ENCODE results near the gene MYO1G. TPM values are rescaled to one million over a fixed set of nuclear protein-coding genes. Genes with fewer than 3 reads are reported as not detected.

MYO1G gene
- total and polyA plus RNA-seq, 8 donors = 1.7 to 16.7 (median 3.3) TPM

DNA sequence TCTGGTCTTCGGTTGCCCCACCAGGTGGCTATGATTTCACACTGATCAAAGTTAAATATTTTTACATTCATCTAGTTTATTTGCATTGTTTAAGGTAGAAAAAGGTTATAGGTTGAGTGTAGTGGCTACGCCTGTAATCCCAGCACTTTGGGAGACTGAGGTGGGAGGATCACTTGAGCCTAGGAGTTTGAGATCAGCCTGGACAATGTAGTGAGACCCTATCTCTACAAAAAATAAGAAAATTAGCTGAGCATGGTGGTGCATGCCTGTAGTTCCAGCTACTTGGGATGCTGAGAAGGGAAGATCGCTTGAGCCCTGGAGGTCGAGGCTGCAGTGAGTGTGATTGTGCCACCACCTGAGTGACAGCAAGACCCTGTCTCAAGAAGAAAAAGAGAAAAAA, 25.0 kb upstream of the MYO1G start:
- H3K27ac ChIP-seq = no peak overlapping the region
- H3K4me1 ChIP-seq = peaks cover 7 to 32% (median 21%) of the 10 kb centered on the region in 4 donors
- no peak overlapping the region for H3K4me3 ChIP-seq
- no peaks in the 10 kb centered on the region for H3K36me3 ChIP-seq
- TF ChIP-seq, protein P1, sequence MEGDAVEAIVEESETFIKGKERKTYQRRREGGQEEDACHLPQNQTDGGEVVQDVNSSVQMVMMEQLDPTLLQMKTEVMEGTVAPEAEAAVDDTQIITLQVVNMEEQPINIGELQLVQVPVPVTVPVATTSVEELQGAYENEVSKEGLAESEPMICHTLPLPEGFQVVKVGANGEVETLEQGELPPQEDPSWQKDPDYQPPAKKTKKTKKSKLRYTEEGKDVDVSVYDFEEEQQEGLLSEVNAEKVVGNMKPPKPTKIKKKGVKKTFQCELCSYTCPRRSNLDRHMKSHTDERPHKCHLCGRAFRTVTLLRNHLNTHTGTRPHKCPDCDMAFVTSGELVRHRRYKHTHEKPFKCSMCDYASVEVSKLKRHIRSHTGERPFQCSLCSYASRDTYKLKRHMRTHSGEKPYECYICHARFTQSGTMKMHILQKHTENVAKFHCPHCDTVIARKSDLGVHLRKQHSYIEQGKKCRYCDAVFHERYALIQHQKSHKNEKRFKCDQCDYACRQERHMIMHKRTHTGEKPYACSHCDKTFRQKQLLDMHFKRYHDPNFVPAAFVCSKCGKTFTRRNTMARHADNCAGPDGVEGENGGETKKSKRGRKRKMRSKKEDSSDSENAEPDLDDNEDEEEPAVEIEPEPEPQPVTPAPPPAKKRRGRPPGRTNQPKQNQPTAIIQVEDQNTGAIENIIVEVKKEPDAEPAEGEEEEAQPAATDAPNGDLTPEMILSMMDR (IDR thresholded peaks at IDR 0.05) = no peak
- TF ChIP-seq POLR2AphosphoS5 (IDR thresholded peaks at IDR 0.05) = no peak
- no peak for TF ChIP-seq EP300 (IDR thresholded peaks at IDR 0.05)
- no peak for TF ChIP-seq POLR2A (IDR thresholded peaks at IDR 0.05)
- no peaks in the 10 kb centered on the region for H3K9me3 ChIP-seq
- no peak for DNase-seq
- WGBS, 5 donors = 93 to 96% (median 95%) methylated on average over 4 of the region's 4 CpGs
- intact Hi-C loops (cut with DNase I; ENCODE audit: low total_unique reads) = no loop called here
- no peaks in the 10 kb centered on the region for H3K27me3 ChIP-seq

DNA sequence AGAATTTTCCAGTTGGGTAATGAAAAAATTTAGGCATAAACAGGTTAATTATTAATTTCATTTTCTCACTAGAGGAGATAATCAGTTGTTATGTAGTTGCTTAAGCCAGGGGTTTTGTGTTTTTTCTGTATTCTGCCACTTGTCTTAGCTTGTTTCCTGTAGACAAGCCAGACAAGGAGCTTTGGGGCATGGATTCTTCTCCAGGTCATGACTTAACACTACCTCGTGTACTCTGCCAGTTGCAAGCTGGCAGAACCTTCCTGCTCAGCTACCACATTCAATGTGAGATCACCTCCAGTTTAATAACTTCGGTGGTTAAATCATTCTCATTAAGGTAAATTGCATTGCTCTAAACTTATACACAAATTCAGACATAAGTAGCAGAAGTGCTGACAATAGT, 23.0 kb upstream of the MYO1G start:
- no peaks in the 10 kb centered on the region for H3K27me3 ChIP-seq
- H3K4me1 ChIP-seq = peaks cover 11 to 32% (median 25%) of the 10 kb centered on the region in 4 donors
- TF ChIP-seq POLR2A (IDR thresholded peaks at IDR 0.05) = no peak
- no peak for TF ChIP-seq EP300 (IDR thresholded peaks at IDR 0.05)
- TF ChIP-seq, protein P1 (IDR thresholded peaks at IDR 0.05) = no peak
- TF ChIP-seq POLR2AphosphoS5 (IDR thresholded peaks at IDR 0.05) = no peak
- H3K4me3 ChIP-seq = no peak overlapping the region
- H3K9me3 ChIP-seq = no peaks in the 10 kb centered on the region
- no peaks in the 10 kb centered on the region for H3K36me3 ChIP-seq
- no peak for DNase-seq
- intact Hi-C loops (cut with DNase I; ENCODE audit: low total_unique reads) = no loop called here
- peak overlapping the region in 1 of 5 donors; percentile 95 for H3K27ac ChIP-seq
- WGBS, 5 donors = 37 to 58% (median 46%) methylated on average over 2 of the region's 2 CpGs

DNA sequence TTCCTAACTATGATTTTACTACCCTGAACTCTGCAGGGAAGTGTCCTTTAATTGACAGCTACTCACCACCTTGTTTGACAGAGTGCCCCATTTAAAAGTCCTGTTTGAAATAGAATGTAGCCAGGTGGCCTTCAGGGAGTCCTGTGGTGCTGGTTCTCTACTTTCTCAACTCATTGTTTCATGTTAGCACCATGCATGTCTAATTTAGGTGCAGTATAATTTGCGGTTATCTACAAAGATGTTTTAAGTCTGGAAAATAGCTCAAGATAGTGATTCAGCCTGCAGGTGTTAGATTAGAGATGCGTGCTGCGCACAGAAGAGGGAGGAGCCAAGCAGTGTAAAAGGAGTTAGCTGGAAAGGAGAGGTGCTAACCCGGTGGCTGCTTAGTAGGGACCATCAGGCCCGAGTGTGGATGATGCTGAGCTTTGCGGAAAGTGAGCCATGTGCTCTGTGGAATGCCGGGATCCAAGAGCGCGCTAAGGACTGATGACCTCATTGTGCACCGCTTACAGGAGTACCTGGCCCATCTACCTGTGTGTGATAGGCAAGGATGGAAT, 22.4 kb upstream of the MYO1G start:
- intact Hi-C loops (cut with DNase I; ENCODE audit: low total_unique reads) = no loop called here

DNA sequence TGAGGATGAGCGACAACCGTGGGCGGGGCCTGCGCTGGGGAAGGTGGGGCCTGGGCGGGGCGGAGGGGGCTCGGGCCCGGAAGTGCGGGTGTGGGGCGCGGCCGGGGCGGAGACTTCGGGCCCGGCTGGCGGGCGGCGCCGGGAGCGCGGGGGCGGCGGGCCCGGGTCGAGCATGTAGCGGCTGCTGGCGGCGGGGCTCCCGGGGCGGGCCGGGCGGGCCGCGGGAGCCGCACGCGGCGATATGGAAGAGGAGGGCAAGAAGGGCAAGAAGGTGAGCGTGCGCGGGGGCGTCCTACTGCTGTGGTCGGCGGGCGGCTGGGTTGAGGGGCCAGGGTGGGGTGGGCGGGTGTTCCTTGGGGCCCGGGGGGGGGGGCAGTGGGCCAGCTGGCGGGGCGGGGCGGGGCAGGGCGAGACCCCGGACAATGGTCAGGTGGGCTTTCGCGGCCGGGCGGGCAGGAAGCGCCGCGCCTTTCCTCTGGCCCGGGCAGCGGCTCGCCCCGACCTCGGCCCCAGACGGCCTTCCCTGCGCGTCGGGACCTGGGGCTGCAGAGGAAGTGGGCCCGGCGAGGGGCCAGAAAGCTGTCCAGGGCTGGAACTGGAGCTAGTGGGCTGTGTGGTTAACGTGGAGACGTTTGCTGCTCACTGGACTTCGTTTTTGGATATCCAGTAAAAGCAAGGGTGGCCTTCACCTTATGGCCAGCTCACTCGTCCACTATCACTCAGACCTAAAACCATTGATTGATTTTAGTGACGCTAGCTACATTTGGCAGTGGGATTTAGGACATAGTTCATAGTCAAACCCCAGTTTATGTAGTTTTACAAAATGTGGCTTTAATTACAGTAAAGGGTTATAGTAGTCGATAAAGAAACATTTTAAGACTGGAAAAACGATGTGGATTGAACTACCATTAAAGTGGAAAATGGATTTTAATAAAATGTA, 21.5 kb upstream of the MYO1G start, which contains the start of gene CCM2:
TSS of gene CCM2 (plus strand) at position 109 of the 940 bp plus-strand sequence. CDS start at position 242, 133 bp downstream.
- DNase-seq = peak; percentile 43 to 79
- no peak for TF ChIP-seq POLR2A (IDR thresholded peaks at IDR 0.05)
- TF ChIP-seq, protein P1 (IDR thresholded peaks at IDR 0.05) = no peak
- TF ChIP-seq EP300 (IDR thresholded peaks at IDR 0.05) = no peak
- no peak for TF ChIP-seq POLR2AphosphoS5 (IDR thresholded peaks at IDR 0.05)
- WGBS, 5 donors = 0 to 1% (median 1%) methylated on average over 11 to 65 of the region's 77 CpGs

More for the DNA sequence above, 22.4 kb upstream of the MYO1G start:
- Histone ChIP-seq H3K27me3 (no peaks in the 10 kb centered on the region), H3K4me1 (peaks cover 11 to 32% (median 25%) of the 10 kb centered on the region in 4 donors), H3K36me3 (no peaks in the 10 kb centered on the region), H3K9me3 (no peaks in the 10 kb centered on the region), H3K4me3 (peak overlapping the region; percentile 80 to 91 (median 86)), H3K27ac (peak overlapping the region in 4 of 5 donors; percentile 93 to 97 (median 94))
- TF ChIP-seq EP300 (IDR thresholded peaks at IDR 0.05) (no peak), POLR2A (IDR thresholded peaks at IDR 0.05) (no peak), POLR2AphosphoS5 (IDR thresholded peaks at IDR 0.05) (no peak)
- TF ChIP-seq, protein P1 (IDR thresholded peaks at IDR 0.05) = no peak
- DNase-seq = peak in 1 of 2 donors; percentile 65
- WGBS, 5 donors = 14 to 41% (median 21%) methylated on average over 10 of the region's 10 CpGs

More for the DNA sequence above, 21.5 kb upstream of the MYO1G start, which contains the start of gene CCM2:
- intact Hi-C loops (cut with DNase I; ENCODE audit: low total_unique reads) = no loop called here
- H3K27ac ChIP-seq = peak within 1 kb of the TSS; percentile 80 to 97 (median 94)
- H3K9me3 ChIP-seq = no peaks in the 10 kb centered on the region
- H3K4me1 ChIP-seq = peaks cover 11 to 32% (median 25%) of the 10 kb centered on the region in 4 donors
- H3K27me3 ChIP-seq = no peaks in the 10 kb centered on the region
- H3K36me3 ChIP-seq = no peaks in the 10 kb centered on the region
- peak within 1 kb of the TSS; percentile 80 to 91 (median 86) for H3K4me3 ChIP-seq
